ENCODE measurements around the gene HIPK1. TPM values are rescaled to one million over a fixed set of nuclear protein-coding genes. Genes with fewer than 3 reads are reported as not detected.

The HIPK1 gene
- total and polyA plus RNA-seq, 2 of the 13 experiments (the other 11 are each of a cell fraction or from before 2014, with no cell fraction given), result 20.8 to 33.4 TPM

GRCh38 chr1:113982949-113983348, 53.8 kb downstream of the HIPK1 start (continued):
- TF ChIP-seq ZNF605 (CRISPR knock-in tag; IDR thresholded peaks at IDR 0.05) (0 out of 2 replicates have a peak, but pooled peaks have one; percentile 5), HOXA7 (CRISPR knock-in tag; IDR thresholded peaks at IDR 0.05) (no peak), TEAD3 (CRISPR knock-in tag; optimal IDR thresholded peaks at IDR 0.05; ENCODE audit: borderline replicate concordance) (peak; percentile 2), MEIS1 (CRISPR knock-in tag; IDR thresholded peaks at IDR 0.05; ENCODE audit: borderline replicate concordance) (0 out of 2 replicates have a peak, but pooled peaks have one; percentile 32), ZNF414 (CRISPR knock-in tag; IDR thresholded peaks at IDR 0.05) (no peak)
- TF ChIP-seq, protein P1, sequence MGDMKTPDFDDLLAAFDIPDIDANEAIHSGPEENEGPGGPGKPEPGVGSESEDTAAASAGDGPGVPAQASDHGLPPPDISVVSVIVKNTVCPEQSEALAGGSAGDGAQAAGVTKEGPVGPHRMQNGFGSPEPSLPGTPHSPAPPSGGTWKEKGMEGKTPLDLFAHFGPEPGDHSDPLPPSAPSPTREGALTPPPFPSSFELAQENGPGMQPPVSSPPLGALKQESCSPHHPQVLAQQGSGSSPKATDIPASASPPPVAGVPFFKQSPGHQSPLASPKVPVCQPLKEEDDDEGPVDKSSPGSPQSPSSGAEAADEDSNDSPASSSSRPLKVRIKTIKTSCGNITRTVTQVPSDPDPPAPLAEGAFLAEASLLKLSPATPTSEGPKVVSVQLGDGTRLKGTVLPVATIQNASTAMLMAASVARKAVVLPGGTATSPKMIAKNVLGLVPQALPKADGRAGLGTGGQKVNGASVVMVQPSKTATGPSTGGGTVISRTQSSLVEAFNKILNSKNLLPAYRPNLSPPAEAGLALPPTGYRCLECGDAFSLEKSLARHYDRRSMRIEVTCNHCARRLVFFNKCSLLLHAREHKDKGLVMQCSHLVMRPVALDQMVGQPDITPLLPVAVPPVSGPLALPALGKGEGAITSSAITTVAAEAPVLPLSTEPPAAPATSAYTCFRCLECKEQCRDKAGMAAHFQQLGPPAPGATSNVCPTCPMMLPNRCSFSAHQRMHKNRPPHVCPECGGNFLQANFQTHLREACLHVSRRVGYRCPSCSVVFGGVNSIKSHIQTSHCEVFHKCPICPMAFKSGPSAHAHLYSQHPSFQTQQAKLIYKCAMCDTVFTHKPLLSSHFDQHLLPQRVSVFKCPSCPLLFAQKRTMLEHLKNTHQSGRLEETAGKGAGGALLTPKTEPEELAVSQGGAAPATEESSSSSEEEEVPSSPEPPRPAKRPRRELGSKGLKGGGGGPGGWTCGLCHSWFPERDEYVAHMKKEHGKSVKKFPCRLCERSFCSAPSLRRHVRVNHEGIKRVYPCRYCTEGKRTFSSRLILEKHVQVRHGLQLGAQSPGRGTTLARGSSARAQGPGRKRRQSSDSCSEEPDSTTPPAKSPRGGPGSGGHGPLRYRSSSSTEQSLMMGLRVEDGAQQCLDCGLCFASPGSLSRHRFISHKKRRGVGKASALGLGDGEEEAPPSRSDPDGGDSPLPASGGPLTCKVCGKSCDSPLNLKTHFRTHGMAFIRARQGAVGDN (CRISPR knock-in tag; IDR thresholded peaks at IDR 0.05), result peak; percentile 11; the same call in 1 of the 2 replicates

GRCh38 chr1:113983391-113983790, 54.3 kb downstream of the HIPK1 start:
- Histone ChIP-seq H3K4me1 (ENCODE audit: insufficient read depth, low read length) (peaks cover 42% of the 10 kb centered on the region), H3K79me2 (ENCODE audit: insufficient read depth, low read length) (no peaks in the 10 kb centered on the region), H3K36me3 (replicated peaks in 1 of 2; ENCODE audit: control insufficient read depth in 1 of 2, insufficient read depth in 2 of 2, low read length in 2 of 2) (no peaks in the 10 kb centered on the region), H2AFZ (ENCODE audit: low read length) (no peak overlapping the region), H3K9me3 (ENCODE audit: low read length) (no peaks in the 10 kb centered on the region), H4K20me1 (ENCODE audit: insufficient read depth, low read length) (no peaks in the 10 kb centered on the region), H3K4me3 (replicated peaks in 1 of 3; ENCODE audit: insufficient read depth in 1 of 3, low read depth in 2 of 3, low read length in 3 of 3) (peak overlapping the region in 1 of 3 experiments; percentile 63; a peak in 1 of 6 replicates), H3K4me2 (ENCODE audit: low read depth, low read length) (no peak overlapping the region), H3K9ac (ENCODE audit: insufficient read depth, low read depth, low read length) (no peak overlapping the region), H3K27me3 (ENCODE audit: control insufficient read depth in 1 of 2, insufficient read depth in 2 of 2, low read length in 2 of 2) (no peaks in the 10 kb centered on the region; a peak in 1 of 5 replicates), H3K27ac (ENCODE audit: extremely low read length, insufficient read depth, low read length) (no peak overlapping the region)
- in situ Hi-C loops (cut with HindIII; ENCODE audit: extremely low pct_ligation_motif_present, low pct_unique_long_range_greater_than_20kb) (no loop called here), intact Hi-C loops (cut with micrococcal nuclease; ENCODE audit: unreplicated experiment) (loop anchor here (2.0 kb wide), 1 partner anchor 67 kb away; no protein-coding TSS in a partner anchor)
- WGBS (ENCODE audit: low lambda C conversion rate), result 74% methylated on average over 4 of the region's 8 CpGs
- CTCF ChIA-PET (ENCODE audit: low intra/inter-chr PET ratio, low total read pairs), result no interaction called here
- ATAC-seq, result no peak
- BruUV-seq (replicated peaks), result no TSS peak
- POLR2A ChIA-PET, result no interaction called here
- no peak for DNase-seq (ENCODE audit: low spot score)
- FAIRE-seq, result no peak
- no peak for TF ChIP-seq TCF7 (IDR thresholded peaks at IDR 0.05; ENCODE audit: low read depth)
- no peak for TF ChIP-seq ZNF530 (CRISPR knock-in tag; IDR thresholded peaks at IDR 0.05; ENCODE audit: low read depth)
- TF ChIP-seq SNAPC4 (CRISPR knock-in tag; IDR thresholded peaks at IDR 0.05), result no peak
